HUDEP-2 (cell line): ENCODE data around the gene ST6GAL1.

Experiments
- DNase-seq, 76 experiments: peaks; one replicate each; lab custom pipeline; 2025; ENCODE audit not compliant: unreplicated experiment in 76 of 76; lab: John Stamatoyannopoulos, UW

ST6GAL1 gene

DNA sequence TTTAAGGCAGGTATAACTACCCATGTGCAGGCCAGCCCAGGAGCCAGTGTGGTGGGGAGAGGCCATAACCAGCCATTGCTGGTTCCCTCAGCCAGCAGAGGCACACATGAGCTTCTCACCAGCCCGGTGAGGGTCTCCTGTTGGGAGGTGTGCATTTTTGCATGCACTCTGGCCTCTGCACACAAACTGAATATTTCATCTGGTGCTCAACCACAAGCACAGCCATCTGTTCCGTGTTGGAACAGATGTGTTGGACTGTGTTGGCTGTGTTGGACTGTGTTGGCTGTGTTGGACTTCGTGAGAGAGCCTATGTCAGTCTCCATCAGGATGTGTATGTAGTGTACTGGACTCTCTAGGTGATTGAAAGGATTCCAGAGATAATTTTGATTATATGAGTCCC is 141.8 kb downstream of the ST6GAL1 start:
- DNase-seq: no peak

DNA sequence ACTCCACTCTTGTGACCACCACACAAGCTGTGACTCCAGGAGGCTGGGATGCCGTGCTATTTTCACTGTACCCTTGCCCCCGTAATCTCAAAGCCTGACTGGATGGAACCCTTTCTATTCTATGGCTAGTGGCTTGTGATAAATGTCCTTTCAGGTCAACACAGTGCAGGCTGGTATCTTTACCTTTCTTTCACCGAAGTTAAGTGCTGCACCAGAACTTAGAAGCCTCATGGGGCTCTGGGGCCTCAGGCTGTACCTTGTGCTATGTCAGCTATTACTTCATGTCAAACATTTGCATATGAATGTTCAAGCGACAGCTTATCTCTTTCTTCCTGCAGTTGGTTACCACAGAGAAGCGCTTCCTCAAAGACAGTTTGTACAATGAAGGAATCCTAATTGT is 142.2 kb downstream of the ST6GAL1 start:
- no peak for DNase-seq

DNA sequence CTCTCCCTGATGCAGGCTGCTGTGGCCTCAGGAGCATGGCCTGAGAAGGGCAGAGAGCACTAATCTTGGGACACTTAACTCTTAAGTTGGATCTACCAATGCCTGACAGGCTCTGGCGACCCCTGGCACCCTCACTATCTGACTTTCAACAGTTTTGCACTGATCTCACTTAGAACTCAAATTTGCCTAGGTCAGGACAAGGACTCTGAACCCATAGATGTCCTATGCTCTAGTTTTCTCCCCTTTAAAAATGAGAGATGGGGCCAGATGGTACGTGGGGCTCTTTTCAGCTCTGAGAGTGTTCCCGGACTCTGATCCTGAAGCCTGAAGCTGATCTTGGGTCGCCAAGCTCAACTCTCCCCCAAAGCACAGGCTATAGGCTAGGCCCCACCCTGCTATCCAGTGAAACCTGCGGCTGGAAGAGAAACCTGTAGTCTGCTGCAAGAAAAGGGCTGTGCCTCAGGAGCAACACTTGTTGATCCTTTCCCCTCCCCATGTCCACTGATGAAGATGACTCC is 143.3 kb downstream of the ST6GAL1 start:
- no peak for DNase-seq

DNA sequence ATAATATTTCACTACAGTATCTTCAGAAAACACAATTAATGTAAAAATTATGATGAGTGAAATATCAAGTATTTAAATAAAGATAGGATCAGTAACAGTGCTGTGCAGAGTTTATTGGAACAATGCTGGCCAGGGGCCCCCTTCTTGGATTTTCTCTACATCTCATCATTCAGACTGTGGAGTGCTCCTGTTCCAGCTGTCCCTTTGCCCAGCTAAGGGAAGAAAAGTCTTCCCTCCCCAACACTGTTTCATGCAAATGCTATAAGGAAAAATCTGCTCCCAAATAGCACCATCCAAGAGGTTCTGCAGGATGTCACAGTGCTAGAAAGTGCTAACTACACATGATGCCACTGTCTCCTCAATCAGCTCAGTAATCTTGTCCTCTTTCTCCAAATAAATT is 144.5 kb downstream of the ST6GAL1 start:
- no peak for DNase-seq

DNA sequence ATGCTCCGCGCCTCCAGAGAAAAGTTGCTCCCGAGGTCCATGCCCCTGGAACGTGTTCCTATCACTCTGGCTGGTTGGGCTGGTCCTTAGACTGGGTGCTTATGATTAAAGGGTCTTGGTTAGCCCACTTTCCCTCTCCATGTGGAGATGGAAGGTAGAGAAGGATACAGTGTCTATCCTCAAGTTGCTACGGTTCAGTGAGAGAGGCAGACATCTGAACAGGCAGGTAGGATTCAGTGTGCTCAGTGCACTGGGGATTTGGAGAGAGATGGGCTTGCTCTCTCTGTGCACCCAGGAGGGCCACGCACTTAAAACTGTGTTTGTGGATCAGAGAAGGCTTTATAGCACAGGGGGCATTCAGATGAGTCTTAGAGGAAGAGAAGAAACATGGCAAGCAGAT is 146.0 kb downstream of the ST6GAL1 start:
- DNase-seq: no peak

DNA sequence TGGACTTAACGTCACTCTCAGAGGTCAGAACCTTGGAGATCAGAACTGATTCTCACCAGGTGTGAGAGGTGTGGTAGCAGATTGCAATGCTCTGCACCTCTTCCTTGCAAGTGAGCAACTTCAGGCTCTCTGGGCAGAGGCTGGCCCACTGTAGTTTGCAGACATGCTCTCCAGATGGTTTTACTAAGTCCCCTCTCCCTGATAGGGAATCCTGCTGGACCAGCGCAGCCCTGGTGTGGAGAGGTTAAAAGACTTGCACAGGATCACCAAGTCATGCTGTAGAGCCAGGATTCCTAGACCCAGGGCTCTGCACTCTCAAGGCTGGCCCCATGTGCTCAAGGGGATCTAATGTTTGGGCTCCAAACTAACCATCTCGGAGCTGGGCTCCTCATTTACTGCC is 146.8 kb downstream of the ST6GAL1 start:
- DNase-seq: no peak

DNA sequence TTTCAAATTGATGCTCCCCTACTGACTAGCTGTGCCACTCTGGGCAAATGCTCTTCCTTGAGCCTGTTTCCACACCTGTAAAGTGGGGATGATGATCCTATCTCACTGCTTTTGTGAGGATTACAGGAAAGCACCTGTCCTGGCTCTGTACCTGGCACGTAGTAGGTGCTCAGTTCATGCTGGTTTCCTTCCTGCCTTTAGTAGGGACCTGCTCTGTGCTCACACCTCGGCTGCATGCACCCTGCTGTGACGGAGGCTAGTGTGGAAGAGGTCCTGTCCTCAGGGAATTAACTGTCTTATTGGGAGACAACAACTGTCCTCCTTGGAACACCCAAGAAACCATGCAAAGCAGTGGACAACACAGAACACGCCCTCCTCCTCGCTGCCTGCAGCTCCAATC is 147.2 kb downstream of the ST6GAL1 start:
- DNase-seq: no peak

DNA sequence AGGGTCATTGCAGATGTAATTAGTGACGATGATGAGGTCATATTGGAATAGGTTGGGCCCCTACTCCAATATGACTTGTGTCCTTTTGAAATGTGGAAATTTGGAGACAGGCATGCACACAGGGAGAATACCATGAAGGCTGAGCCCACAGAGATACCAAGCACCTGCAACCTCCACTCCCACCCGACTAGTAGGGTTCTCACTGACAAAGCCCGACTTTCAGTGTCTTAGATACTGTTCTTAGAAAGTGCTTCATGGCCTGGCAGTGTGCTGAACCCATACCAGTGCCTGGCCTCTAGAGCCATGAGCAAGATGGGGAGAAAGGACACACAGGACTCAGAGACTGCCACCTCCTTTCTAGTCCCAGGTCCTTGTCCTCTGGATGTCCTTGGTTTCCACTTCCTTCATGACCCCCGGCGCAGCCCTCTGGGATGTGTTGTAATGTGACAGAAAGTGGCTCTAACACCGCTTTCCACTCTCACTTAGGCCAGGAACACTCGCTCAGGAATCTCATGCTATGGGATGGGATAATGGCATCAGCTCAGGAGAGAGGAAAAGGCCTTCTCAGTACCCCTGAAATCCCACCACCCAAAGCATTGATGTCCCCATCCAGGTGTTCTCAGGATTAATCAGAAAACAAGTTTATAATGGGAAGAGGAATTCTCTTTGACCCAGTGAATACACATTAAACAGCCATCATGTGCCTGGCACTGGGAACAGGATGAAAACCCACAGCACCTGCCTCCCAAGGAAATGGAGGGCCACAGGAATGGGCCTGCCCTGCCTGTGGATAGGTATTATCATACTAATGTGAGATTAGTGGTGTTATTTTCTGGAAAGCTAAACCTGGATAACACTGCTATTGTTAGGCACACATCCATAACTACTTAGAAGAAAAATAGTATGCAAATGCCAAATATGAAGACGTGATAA is 149.0 kb downstream of the ST6GAL1 start:
- DNase-seq: no peak

DNA sequence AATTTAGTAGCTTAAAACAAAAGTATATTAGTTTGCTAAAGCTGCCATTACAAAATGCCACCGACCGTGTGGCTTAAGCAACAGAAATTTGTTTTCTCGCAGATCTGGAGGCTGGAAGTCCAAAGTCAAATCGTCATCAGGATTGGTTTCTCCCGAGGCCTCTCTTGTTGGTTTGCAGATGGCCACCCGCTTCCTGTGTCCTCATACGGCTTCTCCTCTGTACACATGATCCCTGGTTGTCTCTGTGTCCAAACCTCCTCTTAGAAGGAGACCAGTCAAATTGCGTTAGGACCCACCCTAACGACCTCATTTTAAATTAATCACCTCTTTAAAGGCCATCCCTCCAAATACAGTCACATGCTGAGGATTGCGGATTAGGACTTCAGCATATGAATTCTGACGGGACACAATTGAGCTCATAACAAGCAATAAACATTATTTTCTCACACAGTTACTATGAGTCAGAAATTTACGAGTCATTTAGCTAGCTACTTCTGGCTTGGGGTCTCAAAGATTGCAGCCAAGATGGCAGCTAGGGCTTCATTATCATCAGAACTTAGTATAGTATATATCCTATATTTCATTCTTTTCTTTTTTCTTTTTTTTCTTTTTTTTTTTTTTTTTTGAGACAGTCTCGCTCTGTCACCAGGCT is 150.6 kb downstream of the ST6GAL1 start:
- DNase-seq: no peak

DNA sequence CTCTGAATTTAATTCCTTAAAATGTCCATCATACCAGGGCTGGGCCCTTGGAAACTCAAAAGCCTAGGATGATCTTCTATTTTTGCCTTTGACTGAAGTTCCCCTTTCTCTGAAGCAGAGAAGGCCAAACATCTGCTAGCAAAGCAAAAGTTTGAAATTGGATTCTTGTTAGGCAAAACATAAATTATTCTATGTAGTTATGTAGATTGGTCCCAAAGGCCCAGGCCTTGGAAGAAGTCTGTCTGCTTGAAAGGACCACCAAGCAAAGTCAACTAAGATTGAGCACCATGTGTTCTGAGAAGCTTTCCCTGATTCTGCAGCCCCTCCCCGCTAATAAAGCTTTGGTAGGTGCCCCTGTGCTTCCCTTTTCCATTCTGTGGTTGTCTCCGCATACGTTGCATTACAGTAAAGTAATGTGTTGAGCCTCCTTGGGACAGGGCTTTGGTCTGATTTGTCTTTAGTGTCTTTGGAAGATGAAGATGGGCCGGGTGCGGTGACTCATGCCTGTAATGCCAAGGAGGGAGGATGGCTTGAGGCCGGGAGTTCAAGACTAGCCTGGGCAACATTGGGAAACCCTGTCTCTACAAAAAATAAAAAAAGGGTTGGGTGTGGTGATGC is 152.5 kb downstream of the ST6GAL1 start:
- DNase-seq: no peak

DNA sequence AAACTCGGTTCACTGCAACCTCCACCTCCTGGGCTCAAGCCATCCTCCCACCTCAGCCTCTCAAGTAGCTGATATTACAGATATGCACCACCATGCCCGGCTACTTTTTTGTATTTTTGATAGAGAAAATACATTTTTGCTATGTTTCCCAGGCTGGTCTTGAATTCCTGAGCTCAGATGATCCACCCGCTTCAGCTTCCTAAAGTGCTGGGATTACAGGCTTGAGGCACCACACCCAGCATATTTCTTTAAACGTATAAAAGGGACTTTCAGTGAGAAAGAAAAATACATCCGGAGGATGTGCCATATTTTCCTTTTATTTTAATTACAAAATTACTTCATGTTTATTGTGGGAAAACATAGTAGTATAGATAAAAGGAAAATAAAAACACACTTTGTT is 153.8 kb downstream of the ST6GAL1 start:
- DNase-seq: no peak

DNA sequence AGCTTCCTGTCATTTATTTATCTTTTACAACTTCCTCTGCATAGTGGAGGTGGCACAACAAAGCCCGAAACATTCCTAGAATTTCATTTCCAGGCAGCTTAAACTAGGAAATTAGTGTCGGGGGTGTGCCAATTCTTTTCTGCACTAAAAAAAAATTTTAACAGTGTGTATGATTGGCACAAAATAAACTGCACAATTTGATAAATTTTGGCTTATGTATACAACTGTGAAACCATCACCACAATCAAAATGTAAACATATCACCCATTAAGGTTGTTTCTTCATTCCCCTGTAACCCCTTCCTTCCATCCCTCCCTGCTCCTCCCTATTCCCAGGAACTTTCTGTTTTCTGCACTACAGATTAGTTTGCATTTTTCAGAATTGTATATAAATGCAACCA is 154.3 kb downstream of the ST6GAL1 start:
- no peak for DNase-seq

DNA sequence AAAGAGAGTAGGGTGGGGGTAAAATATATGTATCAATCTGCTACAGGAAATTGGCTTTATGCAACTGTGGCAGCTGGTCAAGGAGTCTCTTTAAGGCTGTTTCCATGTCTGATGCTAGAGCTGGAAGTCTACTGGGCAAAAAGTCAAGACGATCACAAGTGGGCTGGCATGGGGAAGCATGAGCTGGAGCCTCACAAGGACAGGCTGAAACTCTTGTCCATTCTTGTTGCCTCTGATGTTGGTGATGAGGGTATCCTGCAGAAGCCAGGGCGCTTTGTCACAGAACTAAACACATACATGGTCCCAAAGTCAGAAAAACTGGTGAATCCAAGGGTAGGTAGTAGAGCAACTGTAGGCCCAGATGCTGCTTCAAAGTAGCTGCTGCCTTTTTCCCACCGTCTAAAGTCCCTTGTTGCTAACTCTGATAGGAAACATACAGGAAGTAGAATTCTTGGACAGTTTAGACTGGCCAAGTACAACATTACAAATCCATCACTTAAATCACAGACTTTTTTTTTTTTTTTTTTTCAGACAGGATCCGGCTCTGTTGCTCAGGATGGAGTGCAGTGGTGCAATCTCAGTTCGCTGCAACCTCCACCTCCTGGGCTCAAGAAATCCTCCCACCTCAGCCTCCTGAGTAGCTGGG is 154.8 kb downstream of the ST6GAL1 start:
- no peak for DNase-seq

DNA sequence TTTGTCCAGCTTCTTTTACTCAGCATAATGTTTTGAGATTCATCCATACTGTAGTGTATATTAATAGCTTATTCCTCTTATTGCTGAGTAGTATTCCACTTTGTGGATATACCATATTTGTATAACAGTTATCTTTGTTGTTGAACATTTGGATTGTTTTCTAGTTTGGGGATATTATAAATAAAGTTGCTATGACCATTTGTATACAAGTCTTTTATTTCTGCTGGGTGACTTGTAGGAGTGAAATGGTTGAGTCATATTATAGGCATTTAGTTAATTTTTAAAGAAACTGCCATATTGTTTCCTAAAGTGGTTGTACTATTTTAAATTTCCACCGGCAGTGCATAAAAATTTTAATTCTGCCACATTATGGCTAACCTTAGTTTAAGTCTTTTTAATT is 155.6 kb downstream of the ST6GAL1 start:
- no peak for DNase-seq

DNA sequence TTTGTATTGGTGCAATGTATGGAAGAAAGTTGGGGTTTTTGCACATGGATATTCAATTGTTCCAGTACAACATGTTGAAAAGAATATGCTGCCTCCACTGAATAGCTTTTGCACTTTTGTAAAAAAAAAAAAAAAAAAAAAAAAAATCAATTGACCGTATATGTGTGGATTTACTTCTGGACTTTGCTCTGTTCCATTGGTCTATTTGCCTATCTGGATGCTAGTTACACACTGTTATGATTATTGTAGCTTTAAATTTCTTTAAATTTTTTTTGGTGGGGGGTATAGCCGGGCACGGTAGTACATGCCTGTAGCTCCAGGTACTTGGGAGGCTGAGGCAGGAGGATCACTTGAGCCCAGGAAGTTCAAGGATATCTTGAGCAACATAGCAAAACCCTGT is 156.5 kb downstream of the ST6GAL1 start:
- no peak for DNase-seq

DNA sequence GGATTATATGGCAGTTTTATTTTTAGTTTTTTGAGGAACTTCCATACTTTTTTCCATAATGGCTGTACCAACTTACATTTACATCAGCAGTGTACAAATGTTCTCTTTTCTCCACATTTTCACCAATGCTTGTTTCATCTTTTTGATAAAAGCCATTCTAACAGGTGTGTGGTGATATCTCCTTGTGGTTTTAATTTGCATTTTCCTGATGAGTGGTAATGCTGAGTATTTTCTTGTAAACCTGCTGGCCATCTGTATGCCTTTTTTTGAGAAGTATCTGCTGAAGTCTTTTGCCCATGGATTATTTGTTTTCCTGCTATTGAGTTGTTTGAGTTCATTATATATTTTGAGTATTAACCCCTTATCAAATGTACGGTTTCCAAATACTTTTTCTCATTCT is 158.4 kb downstream of the ST6GAL1 start:
- DNase-seq: no peak

DNA sequence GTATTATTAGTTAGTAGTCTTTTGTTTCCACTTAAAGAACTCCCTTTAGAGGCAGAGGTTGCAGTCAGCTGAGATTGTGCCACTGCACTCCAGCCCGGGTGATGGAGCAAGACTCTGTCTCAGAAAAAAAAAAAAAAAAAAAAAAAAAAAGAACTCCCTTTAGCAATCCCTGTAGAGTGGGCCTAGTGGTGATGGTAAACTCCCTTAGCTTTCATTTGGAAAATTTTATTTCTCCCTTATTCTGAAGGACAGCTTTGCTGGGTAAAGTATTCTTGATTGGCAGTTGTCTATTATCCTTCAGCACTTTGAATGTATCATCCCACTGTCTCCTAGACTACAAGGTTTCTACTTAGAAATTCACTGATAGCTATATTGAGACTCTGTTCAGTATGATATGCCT is 163.0 kb downstream of the ST6GAL1 start:
- DNase-seq: no peak

DNA sequence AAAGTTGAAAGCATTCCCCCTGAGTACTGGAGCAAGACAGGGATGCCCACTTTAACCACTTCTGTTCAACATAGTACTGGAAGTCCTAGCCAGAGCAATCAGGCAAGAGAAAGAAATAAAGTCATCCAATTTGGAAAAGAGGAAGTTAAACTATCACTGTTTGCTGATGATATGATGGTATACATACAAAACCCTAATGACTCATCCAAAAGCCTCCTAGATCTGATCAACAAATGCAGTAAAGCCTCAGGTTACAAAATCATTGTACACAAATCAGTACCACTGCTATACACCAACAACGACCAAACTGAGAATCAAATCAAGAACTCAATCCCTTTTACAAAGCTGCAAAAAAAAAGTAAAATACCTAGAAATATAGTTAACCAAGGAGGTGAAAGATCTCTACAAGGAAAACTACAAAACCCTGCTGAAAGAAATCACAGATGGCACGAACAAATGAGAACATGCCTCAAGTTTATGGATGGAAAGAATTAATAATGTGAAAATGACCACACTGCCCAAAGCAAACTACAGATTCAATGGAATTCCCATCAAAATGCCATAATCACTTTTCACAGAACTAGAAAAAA is 168.7 kb downstream of the ST6GAL1 start:
- DNase-seq: peak in 13 of 76 experiments; percentile 4 to 50 (median 19)

DNA sequence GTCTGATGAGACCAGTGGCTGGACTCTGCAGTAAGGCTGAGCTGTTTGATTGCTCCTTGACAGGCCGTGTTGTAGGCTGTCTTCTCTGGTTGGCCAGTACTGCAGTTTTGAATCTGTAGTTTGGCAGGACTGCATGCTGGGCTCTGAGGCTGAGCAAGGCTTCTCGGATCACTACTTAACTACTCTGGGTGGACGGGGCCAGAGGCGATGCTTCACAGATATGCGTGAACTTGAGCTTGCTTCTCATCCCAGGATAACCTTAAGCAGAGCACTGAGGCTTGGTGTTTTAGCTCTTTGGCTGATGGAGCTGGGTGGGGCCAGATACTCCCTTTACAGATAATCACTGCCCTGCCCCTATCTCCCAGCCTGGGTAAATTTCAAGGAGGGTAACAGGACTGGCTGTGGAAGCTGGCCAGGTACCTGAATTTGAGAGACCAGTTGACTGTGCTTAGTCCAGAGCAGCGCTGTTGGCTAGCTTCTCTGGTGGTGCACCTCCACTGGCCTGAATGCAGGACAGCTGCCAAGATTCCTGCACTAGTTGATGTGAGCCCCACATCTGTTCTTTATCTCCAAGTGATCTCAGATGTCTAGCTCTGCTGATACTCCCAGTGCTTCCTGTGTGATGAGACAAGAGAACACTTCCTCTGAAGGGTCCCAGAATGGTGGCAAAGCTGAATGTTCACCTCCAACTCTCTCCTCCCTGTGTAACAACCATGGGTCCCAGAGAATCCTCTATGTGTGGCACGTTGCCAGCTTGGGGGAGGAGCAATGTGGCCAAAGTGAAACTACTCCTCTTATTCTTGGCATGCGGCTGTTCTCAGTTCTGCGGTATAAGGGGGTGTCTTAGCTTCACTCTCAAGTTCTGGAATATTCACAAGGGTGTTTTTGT is 171.1 kb downstream of the ST6GAL1 start:
- DNase-seq: peak in 61 of 76 experiments; percentile 2 to 70 (median 39)
